GM12865 (cell line): Measurements from ENCODE around the gene PLXNA2.

ENCODE experiments used
- DNase-seq: peaks from one replicate; pipeline ENCODE4 v3.0.0; 2010; ENCODE audit warnings: low read depth
- H3K4me3 ChIP-seq: 2 replicates; pipeline ENCODE4 v1.5.1; 2011; ENCODE audit warnings: mild to moderate bottlenecking, low read depth, low read length, control low read depth
- CTCF ChIP-seq: IDR thresholded peaks from 2 replicates; pipeline ENCODE4 v1.5.1; 2011; ENCODE audit warnings: low read length, control low read depth, low read depth, inconsistent platforms; ENCODE audit not compliant: insufficient read depth; ENCODE audit errors: missing control alignments

PLXNA2 gene

GRCh38 chr1:208033236-208033635 lies 210.9 kb downstream of the PLXNA2 start:
- no peak overlapping the region for H3K4me3 ChIP-seq
- no peak for DNase-seq
- no peak for TF ChIP-seq CTCF

- DNase-seq, result no peak
- no peak for TF ChIP-seq CTCF
Measured at GRCh38 chr1:208031932-208032320, 212.3 kb downstream of the PLXNA2 start.

GRCh38 chr1:208031316-208031931 lies 212.8 kb downstream of the PLXNA2 start:
- no peak for TF ChIP-seq CTCF
- no peak for DNase-seq
- no peak overlapping the region for H3K4me3 ChIP-seq

More at GRCh38 chr1:208031932-208032320, 212.3 kb downstream of the PLXNA2 start:
- H3K4me3 ChIP-seq, result no peak overlapping the region

GRCh38 chr1:208030288-208031091 lies 213.7 kb downstream of the PLXNA2 start:
- no peak overlapping the region for H3K4me3 ChIP-seq
- DNase-seq, result no peak
- no peak for TF ChIP-seq CTCF

- H3K4me3 ChIP-seq, result no peak overlapping the region
- DNase-seq, result no peak
- TF ChIP-seq CTCF, result no peak
Measured at GRCh38 chr1:208029381-208030287, 214.6 kb downstream of the PLXNA2 start.

GRCh38 chr1:208028526-208028925 lies 215.7 kb downstream of the PLXNA2 start:
- TF ChIP-seq CTCF, result no peak
- no peak overlapping the region for H3K4me3 ChIP-seq
- no peak for DNase-seq
